HepG2 (cell line): ENCODE results near the gene CMIP. TPM values are rescaled to one million over a fixed set of nuclear protein-coding genes. Genes with fewer than 3 reads are reported as not detected.

Experiments used
- CBX1 ChIP-seq: IDR thresholded peaks from one replicate; pipeline ENCODE4 v1.6.1; 2016; ENCODE audit warnings: antibody characterized with exemption, low read depth
- SAFB2 ChIP-seq: sonication (generic); formaldehyde crosslinking; IDR thresholded peaks from 2 replicates; pipeline ENCODE4 v1.5.1; 2020; ENCODE audit warnings: missing genetic modification reagents, low read depth, mild to moderate bottlenecking, borderline replicate concordance
- polyA plus RNA-seq, 8 experiments: library from polyadenylated mRNA; depleted of rRNA in 3 of 8; stranded (reverse) in 7 of 8; unstranded in 1 of 8; fragments of >200 nt; fragmentation: Illumina TruSeq in 4 of 8; extraction: Trizol in 4 of 8; gene quantifications; 2 replicates each; pipeline versions ENCODE4 v1.2.1 to v1.2.3, GENCODE V29; 2011 to 2016; ENCODE audit warnings: low read depth in 4 of 8, missing spikeins in 1 of 8, mixed read lengths in 1 of 8; ENCODE audit not compliant: insufficient read depth in 1 of 8
- total RNA-seq, 5 experiments: library from RNA; depleted of rRNA; stranded (reverse); fragments of >200 nt; fragmentation: Illumina TruSeq; extraction: Trizol; gene quantifications; 2 replicates each; pipeline ENCODE4 v1.2.3, GENCODE V29; 2016; ENCODE audit warnings: low read depth in 1 of 5
- TF ChIP-seq, protein P1 (sequence below): sonication (generic); formaldehyde crosslinking; IDR thresholded peaks from 2 replicates; pipeline ENCODE4 v1.5.0; 2020; ENCODE audit warnings: mild to moderate bottlenecking, missing genetic modification reagents, borderline replicate concordance
- TF ChIP-seq, protein P2 (sequence below): sonication (generic); formaldehyde crosslinking; IDR thresholded peaks from 2 replicates; pipeline ENCODE4 v1.4.0; 2020; ENCODE audit warnings: missing genetic modification reagents, borderline replicate concordance
- TF ChIP-seq, protein P3 (sequence below): sonication (generic); formaldehyde crosslinking; IDR thresholded peaks from 2 replicates; pipeline ENCODE4 v1.5.1; 2020; ENCODE audit warnings: mild to moderate bottlenecking, missing genetic modification reagents, moderate library complexity
- TF ChIP-seq, protein P4 (sequence below): sonication (generic); formaldehyde crosslinking; conservative IDR thresholded peaks from 2 replicates; pipeline ENCODE4 v1.8.0; 2022; ENCODE audit warnings: mild to moderate bottlenecking, moderate library complexity, missing genetic modification reagents
- TF ChIP-seq, protein P5 (sequence below): sonication (generic); formaldehyde crosslinking; IDR thresholded peaks from 2 replicates; pipeline ENCODE4 v1.5.0; 2020; ENCODE audit warnings: mild to moderate bottlenecking, missing genetic modification reagents, borderline replicate concordance
- TF ChIP-seq, protein P6 (sequence below): sonication (generic); formaldehyde crosslinking; IDR thresholded peaks from 2 replicates; pipeline ENCODE4 v1.4.0; 2020; ENCODE audit warnings: missing genetic modification reagents

Gene CMIP
- total and polyA plus RNA-seq, 2 of the 13 experiments (the other 11 are each of a cell fraction or from before 2014, with no cell fraction given) = 10.9 to 18.1 TPM

DNA sequence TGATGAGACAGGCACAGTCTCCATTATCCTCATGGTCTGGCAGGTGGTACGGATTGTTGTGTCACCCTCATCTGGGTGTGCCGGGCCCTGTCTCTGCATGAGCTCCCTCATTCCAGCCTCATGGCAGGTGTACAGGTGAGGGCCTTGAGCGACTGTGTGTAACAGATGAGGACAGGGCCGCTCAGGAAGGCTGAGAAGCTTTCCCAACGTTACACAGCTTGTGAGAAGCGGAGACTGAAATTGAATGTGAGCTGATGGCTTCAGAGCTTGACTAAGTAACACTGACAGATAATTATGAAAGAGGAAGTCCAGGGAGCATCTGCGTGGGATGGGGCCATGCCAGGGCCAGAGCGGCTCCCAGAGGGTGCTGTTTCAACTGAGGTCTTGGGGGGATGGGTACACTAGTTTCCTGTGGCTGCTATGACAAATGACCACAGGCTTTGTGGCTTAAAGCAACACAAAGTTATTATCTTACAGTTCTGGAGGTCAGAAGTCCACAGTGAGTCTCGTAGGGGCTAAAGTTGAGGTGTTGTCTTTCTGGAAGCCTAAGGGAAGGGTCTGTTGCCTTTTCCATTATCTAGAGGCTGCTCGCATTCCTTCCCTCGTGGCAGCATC lies 36.7 kb downstream of the CMIP start (continued):
- TF ChIP-seq, protein P1, sequence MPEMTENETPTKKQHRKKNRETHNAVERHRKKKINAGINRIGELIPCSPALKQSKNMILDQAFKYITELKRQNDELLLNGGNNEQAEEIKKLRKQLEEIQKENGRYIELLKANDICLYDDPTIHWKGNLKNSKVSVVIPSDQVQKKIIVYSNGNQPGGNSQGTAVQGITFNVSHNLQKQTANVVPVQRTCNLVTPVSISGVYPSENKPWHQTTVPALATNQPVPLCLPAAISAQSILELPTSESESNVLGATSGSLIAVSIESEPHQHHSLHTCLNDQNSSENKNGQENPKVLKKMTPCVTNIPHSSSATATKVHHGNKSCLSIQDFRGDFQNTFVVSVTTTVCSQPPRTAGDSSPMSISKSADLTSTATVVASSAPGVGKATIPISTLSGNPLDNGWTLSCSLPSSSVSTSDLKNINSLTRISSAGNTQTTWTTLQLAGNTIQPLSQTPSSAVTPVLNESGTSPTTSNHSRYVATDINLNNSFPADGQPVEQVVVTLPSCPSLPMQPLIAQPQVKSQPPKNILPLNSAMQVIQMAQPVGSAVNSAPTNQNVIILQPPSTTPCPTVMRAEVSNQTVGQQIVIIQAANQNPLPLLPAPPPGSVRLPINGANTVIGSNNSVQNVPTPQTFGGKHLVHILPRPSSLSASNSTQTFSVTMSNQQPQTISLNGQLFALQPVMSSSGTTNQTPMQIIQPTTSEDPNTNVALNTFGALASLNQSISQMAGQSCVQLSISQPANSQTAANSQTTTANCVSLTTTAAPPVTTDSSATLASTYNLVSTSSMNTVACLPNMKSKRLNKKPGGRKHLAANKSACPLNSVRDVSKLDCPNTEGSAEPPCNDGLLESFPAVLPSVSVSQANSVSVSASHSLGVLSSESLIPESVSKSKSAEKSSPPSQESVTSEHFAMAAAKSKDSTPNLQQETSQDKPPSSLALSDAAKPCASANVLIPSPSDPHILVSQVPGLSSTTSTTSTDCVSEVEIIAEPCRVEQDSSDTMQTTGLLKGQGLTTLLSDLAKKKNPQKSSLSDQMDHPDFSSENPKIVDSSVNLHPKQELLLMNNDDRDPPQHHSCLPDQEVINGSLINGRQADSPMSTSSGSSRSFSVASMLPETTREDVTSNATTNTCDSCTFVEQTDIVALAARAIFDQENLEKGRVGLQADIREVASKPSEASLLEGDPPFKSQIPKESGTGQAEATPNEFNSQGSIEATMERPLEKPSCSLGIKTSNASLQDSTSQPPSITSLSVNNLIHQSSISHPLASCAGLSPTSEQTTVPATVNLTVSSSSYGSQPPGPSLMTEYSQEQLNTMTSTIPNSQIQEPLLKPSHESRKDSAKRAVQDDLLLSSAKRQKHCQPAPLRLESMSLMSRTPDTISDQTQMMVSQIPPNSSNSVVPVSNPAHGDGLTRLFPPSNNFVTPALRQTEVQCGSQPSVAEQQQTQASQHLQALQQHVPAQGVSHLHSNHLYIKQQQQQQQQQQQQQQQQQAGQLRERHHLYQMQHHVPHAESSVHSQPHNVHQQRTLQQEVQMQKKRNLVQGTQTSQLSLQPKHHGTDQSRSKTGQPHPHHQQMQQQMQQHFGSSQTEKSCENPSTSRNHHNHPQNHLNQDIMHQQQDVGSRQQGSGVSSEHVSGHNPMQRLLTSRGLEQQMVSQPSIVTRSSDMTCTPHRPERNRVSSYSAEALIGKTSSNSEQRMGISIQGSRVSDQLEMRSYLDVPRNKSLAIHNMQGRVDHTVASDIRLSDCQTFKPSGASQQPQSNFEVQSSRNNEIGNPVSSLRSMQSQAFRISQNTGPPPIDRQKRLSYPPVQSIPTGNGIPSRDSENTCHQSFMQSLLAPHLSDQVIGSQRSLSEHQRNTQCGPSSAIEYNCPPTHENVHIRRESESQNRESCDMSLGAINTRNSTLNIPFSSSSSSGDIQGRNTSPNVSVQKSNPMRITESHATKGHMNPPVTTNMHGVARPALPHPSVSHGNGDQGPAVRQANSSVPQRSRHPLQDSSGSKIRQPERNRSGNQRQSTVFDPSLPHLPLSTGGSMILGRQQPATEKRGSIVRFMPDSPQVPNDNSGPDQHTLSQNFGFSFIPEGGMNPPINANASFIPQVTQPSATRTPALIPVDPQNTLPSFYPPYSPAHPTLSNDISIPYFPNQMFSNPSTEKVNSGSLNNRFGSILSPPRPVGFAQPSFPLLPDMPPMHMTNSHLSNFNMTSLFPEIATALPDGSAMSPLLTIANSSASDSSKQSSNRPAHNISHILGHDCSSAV (CRISPR knock-in tag) = no peak
- TF ChIP-seq, protein P2, sequence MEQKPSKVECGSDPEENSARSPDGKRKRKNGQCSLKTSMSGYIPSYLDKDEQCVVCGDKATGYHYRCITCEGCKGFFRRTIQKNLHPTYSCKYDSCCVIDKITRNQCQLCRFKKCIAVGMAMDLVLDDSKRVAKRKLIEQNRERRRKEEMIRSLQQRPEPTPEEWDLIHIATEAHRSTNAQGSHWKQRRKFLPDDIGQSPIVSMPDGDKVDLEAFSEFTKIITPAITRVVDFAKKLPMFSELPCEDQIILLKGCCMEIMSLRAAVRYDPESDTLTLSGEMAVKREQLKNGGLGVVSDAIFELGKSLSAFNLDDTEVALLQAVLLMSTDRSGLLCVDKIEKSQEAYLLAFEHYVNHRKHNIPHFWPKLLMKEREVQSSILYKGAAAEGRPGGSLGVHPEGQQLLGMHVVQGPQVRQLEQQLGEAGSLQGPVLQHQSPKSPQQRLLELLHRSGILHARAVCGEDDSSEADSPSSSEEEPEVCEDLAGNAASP (CRISPR knock-in tag) = peak; percentile 75; the same call in 1 of the 2 replicates
- TF ChIP-seq, protein P3, sequence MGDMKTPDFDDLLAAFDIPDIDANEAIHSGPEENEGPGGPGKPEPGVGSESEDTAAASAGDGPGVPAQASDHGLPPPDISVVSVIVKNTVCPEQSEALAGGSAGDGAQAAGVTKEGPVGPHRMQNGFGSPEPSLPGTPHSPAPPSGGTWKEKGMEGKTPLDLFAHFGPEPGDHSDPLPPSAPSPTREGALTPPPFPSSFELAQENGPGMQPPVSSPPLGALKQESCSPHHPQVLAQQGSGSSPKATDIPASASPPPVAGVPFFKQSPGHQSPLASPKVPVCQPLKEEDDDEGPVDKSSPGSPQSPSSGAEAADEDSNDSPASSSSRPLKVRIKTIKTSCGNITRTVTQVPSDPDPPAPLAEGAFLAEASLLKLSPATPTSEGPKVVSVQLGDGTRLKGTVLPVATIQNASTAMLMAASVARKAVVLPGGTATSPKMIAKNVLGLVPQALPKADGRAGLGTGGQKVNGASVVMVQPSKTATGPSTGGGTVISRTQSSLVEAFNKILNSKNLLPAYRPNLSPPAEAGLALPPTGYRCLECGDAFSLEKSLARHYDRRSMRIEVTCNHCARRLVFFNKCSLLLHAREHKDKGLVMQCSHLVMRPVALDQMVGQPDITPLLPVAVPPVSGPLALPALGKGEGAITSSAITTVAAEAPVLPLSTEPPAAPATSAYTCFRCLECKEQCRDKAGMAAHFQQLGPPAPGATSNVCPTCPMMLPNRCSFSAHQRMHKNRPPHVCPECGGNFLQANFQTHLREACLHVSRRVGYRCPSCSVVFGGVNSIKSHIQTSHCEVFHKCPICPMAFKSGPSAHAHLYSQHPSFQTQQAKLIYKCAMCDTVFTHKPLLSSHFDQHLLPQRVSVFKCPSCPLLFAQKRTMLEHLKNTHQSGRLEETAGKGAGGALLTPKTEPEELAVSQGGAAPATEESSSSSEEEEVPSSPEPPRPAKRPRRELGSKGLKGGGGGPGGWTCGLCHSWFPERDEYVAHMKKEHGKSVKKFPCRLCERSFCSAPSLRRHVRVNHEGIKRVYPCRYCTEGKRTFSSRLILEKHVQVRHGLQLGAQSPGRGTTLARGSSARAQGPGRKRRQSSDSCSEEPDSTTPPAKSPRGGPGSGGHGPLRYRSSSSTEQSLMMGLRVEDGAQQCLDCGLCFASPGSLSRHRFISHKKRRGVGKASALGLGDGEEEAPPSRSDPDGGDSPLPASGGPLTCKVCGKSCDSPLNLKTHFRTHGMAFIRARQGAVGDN (CRISPR knock-in tag) = peak; percentile 83
- TF ChIP-seq, protein P4, sequence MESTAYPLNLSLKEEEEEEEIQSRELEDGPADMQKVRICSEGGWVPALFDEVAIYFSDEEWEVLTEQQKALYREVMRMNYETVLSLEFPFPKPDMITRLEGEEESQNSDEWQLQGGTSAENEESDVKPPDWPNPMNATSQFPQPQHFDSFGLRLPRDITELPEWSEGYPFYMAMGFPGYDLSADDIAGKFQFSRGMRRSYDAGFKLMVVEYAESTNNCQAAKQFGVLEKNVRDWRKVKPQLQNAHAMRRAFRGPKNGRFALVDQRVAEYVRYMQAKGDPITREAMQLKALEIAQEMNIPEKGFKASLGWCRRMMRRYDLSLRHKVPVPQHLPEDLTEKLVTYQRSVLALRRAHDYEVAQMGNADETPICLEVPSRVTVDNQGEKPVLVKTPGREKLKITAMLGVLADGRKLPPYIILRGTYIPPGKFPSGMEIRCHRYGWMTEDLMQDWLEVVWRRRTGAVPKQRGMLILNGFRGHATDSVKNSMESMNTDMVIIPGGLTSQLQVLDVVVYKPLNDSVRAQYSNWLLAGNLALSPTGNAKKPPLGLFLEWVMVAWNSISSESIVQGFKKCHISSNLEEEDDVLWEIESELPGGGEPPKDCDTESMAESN (CRISPR knock-in tag) = 0 out of 2 replicates have a peak, but pooled peaks have one; percentile 35
- TF ChIP-seq CBX1 = peak; percentile 41
- TF ChIP-seq, protein P5, sequence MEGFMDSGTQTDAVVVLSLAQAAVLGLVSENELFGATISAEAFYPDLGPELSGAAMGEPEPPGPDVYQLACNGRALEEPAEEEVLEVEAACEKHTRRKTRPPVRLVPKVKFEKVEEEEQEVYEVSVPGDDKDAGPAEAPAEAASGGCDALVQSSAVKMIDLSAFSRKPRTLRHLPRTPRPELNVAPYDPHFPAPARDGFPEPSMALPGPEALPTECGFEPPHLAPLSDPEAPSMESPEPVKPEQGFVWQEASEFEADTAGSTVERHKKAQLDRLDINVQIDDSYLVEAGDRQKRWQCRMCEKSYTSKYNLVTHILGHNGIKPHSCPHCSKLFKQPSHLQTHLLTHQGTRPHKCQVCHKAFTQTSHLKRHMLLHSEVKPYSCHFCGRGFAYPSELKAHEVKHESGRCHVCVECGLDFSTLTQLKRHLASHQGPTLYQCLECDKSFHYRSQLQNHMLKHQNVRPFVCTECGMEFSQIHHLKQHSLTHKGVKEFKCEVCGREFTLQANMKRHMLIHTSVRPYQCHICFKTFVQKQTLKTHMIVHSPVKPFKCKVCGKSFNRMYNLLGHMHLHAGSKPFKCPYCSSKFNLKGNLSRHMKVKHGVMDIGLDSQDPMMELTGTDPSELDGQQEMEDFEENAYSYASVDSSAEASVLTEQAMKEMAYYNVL (CRISPR knock-in tag) = 0 out of 2 replicates have a peak, but pooled peaks have one; percentile 14
- TF ChIP-seq, protein P6, sequence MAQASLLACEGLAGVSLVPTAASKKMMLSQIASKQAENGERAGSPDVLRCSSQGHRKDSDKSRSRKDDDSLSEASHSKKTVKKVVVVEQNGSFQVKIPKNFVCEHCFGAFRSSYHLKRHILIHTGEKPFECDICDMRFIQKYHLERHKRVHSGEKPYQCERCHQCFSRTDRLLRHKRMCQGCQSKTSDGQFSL (CRISPR knock-in tag) = no peak
- TF ChIP-seq SAFB2 = no peak
